Fibroblast of pulmonary artery (primary cell): ENCODE measurements around the gene RREB1.
"Not testable (repeated sequence)": the region's sequence is repeated elsewhere in the genome, so short reads cannot be mapped to it uniquely, and the experiment has no call there.

Experiments used
- DNase-seq: peaks from one replicate; pipeline ENCODE4 v3.0.0-alpha.2; 2010; ENCODE audit warnings: low read depth
- H3K4me3 ChIP-seq: replicated peaks from 2 replicates; pipeline ENCODE4 v1.5.1; 2011; ENCODE audit warnings: low read depth, mild to moderate bottlenecking, control low read depth, low read length, moderate library complexity
- CTCF ChIP-seq: IDR thresholded peaks from 2 replicates; pipeline ENCODE4 v1.5.1; 2011; ENCODE audit warnings: mild to moderate bottlenecking, control low read depth, low read length, inconsistent platforms; ENCODE audit errors: missing control alignments

RREB1 gene

DNA sequence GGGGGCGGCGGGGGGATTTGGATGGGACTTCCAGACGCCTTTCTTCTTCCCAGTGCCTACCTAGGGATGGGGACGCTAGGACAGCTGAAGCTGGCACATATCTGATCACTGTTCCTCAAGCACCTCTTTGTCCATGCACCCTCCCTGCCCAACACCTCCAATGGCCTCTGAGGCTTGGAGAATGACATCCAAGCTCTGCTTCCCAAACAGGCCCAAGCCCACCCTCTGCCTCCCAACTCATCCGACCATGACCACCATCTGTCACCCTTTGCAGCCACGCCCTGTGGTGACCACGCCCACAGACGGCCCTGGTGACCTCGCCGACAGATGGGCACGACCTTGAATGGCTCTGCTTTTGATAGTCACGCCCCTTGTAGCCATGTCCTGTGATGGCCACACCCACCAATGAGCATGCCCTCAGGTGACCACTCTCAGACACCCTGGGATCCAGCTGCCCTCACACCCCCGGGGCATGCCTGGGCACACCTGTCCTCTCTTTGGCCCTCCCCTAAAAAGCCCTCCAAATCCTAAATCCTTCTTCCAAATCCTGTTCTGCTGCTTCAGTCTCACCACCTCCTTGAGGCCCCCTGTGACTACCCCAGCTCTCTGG lies 154.2 kb downstream of the RREB1 start:
- no peak for DNase-seq
- no peak for TF ChIP-seq CTCF
- peak overlapping the region; percentile 77 for H3K4me3 ChIP-seq

- DNase-seq, result no peak
- no peak for TF ChIP-seq CTCF
- H3K4me3 ChIP-seq, result no peak overlapping the region
Measured at GRCh38 chr6:7262746-7263518, 155.2 kb downstream of the RREB1 start.

- not testable (repeated sequence) for H3K4me3 ChIP-seq
Measured at GRCh38 chr6:7263519-7263805, 155.7 kb downstream of the RREB1 start.

GRCh38 chr6:7264041-7264440 lies 156.3 kb downstream of the RREB1 start:
- TF ChIP-seq CTCF, result no peak
- no peak overlapping the region for H3K4me3 ChIP-seq
- DNase-seq, result no peak

More at GRCh38 chr6:7263519-7263805, 155.7 kb downstream of the RREB1 start:
- DNase-seq, result not testable (repeated sequence)

DNA sequence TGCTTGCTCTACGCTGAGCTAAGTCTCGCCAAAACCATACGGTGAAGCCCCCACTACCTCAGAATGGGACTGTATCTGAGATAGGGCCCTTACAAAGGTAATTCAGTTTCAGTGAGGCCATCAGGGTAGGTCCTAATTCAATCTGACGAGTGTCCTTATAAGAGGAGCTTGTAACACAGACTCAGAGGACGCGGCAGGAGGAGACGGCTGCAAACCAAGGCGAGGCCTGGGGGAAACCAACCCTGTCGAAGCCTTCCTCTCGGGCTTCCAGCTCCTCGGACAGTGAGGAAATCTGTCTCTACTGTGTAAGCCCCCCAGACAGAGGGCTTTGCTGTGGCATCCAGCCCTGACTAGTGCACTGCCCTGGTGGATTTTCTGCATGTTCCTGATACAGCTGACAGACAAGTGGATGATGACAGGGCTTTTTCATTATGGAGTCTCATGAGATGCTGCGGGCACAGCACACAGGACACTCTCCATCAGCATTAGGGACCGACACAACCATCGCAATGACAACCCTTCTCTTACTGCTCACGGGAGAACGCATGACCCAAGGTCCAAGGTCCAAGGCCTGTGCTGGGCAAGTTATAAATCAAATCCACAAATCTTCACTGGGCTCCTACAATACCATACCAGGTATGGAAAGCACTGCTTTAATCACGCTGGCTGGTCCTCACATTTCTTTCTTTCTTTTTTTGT lies 157.1 kb downstream of the RREB1 start:
- no peak for TF ChIP-seq CTCF
- H3K4me3 ChIP-seq, result no peak overlapping the region
- DNase-seq, result no peak

GRCh38 chr6:7265385-7265726 lies 157.6 kb downstream of the RREB1 start:
- not testable (repeated sequence) for DNase-seq, H3K4me3 ChIP-seq

DNA sequence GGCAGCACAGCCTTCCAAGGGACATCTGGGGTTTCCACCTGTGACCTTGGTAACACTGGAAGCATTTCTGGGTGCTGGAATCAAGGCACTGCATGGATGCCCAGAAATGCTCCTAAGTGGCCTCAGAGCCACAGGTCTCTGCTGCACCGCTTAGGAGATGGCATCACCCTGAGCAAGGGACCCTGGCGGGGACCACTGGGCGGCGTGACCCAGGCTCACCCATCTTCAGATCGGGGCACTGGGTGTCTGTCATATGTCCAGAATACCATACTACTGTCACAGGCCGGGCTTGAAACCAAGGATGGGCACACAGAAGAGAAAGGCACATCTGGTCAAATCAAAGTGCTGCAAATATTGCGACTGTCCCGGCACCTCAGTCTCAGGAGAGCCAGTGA lies 159.3 kb downstream of the RREB1 start:
- H3K4me3 ChIP-seq, result no peak overlapping the region
- no peak for TF ChIP-seq CTCF
- DNase-seq, result no peak

DNA sequence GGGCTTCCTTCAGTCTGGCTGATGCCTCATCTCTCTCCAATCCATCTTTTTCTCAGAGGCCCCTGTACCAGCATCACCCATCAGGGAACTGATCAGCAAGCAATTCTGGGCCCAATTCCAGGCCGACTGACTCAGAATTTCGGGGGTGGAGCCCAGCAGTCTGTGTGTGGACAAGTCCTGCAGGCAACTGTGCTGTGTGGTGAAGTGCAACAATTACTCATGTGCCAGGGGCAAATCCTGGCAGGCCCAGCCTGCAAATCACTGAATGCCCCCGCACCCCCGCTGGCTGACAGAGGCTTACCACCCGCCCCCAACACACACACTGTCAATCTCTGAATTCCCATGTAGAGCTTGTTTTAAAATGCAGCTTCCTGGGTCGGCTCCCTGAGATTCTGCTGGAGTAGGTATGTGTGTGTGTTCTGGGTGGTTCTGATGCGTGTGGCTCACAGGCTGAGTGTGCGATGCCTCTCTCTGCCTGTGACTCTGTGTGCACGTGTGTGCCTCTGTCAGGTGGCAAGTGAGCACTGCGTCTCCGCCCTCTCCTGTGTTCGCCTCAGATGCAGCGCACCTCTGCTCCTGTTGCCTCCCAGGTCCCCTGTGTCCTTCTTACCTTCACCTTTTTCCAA lies 159.8 kb downstream of the RREB1 start:
- H3K4me3 ChIP-seq, result no peak overlapping the region
- TF ChIP-seq CTCF, result no peak
- DNase-seq, result peak; percentile 87
